SK-N-SH (cell line): ENCODE results near the gene ZC3H15. TPM values are rescaled to one million over a fixed set of nuclear protein-coding genes. Genes with fewer than 3 reads are reported as not detected.

ENCODE experiments used
- CTCF ChIA-PET: fragments of 300-600, 350-600 bp; formaldehyde crosslinking; extraction: SDS; loops from one replicate; lab custom pipeline; 2021; lab: Yijun Ruan, JAX
- POLR2A ChIA-PET: fragments of 350-600 bp; sonication (Branson Sonifier 250); formaldehyde crosslinking; extraction: SDS; loops from one replicate; lab custom pipeline; 2020; ENCODE audit warnings: antibody characterized with exemption, inconsistent platforms; lab: Yijun Ruan, JAX
- DNase-seq: peaks from one replicate; pipeline ENCODE4 v3.0.0; 2012
- H2AFZ ChIP-seq: fragments of 200-600 bp; sonication (generic); 2 replicates; pipeline ENCODE4 v1.8.1; 2016; ENCODE audit warnings: antibody characterized with exemption, mild to moderate bottlenecking, low read depth
- H3F3A ChIP-seq: fragments of 200-600 bp; sonication (generic); replicated peaks from 2 replicates; pipeline ENCODE3; 2016; ENCODE audit warnings: antibody characterized with exemption, mild to moderate bottlenecking; ENCODE audit not compliant: insufficient read depth
- H3K27ac ChIP-seq, 2 experiments: fragments of 200-500 bp in 1 of 2; fragments of 200-600 bp in 1 of 2; sonication (Bioruptor generic) in 1 of 2; sonication (generic), shearing (Covaris generic) in 1 of 2; 2 replicates each; pipeline versions ENCODE4 v1.5.1 to v1.6.1; 2014 to 2016; ENCODE audit warnings: low read depth in 2 of 2, inconsistent platforms in 1 of 2, low read length in 1 of 2, mild to moderate bottlenecking in 1 of 2, mixed read lengths in 1 of 2
- H3K27me3 ChIP-seq: fragments of 200-600 bp; sonication (generic), shearing (Covaris generic); 2 replicates; pipeline ENCODE4 v1.6.1; 2016; ENCODE audit warnings: mixed run types; ENCODE audit not compliant: insufficient read depth
- H3K36me3 ChIP-seq, 2 experiments: fragments of 200-500 bp in 1 of 2; fragments of 200-600 bp in 1 of 2; sonication (Bioruptor generic) in 1 of 2; sonication (generic) in 1 of 2; replicated peaks in 1 of 2; 2 replicates each; pipeline versions ENCODE3 to v1.5.1; 2014 to 2016; ENCODE audit warnings: low read length in 1 of 2, mild to moderate bottlenecking in 1 of 2; ENCODE audit not compliant: insufficient read depth in 2 of 2, control insufficient read depth in 1 of 2
- H3K4me1 ChIP-seq, 2 experiments: fragments of 200-500 bp in 1 of 2; fragments of 200-600 bp in 1 of 2; sonication (Bioruptor generic) in 1 of 2; sonication (generic), shearing (Covaris generic) in 1 of 2; 2 replicates each; pipeline versions ENCODE4 v1.5.1 to v1.6.1; 2014 to 2016; ENCODE audit warnings: low read depth in 1 of 2, low read length in 1 of 2, mixed run types in 1 of 2; ENCODE audit not compliant: insufficient read depth in 2 of 2, control insufficient read depth in 1 of 2
- H3K4me2 ChIP-seq: fragments of 200-600 bp; sonication (generic), shearing (Covaris generic); 2 replicates; pipeline ENCODE4 v1.6.1; 2017; ENCODE audit warnings: mixed run types
- H3K4me3 ChIP-seq, 2 experiments: fragments of 200-500 bp in 1 of 2; fragments of 200-600 bp in 1 of 2; sonication (Bioruptor generic) in 1 of 2; sonication (generic), shearing (Covaris generic) in 1 of 2; 2 replicates each; pipeline versions ENCODE4 v1.5.1 to v1.8.1; 2014 to 2016; ENCODE audit warnings: low read depth in 2 of 2, inconsistent platforms in 1 of 2, low read length in 1 of 2, mild to moderate bottlenecking in 1 of 2, mixed read lengths in 1 of 2, moderate library complexity in 1 of 2
- H3K79me2 ChIP-seq: fragments of 200-600 bp; sonication (generic); 2 replicates; pipeline ENCODE4 v1.8.1; 2017; ENCODE audit warnings: mild to moderate bottlenecking; ENCODE audit not compliant: insufficient read depth
- H3K9ac ChIP-seq: fragments of 200-600 bp; sonication (generic); 2 replicates; pipeline ENCODE4 v1.6.1; 2017; ENCODE audit warnings: mixed run types
- H3K9me2 ChIP-seq: fragments of 200-600 bp; sonication (generic); 2 replicates; pipeline ENCODE4 v1.6.1; 2017; ENCODE audit warnings: mixed run types
- H3K9me3 ChIP-seq: fragments of 200-600 bp; sonication (generic); 2 replicates; pipeline ENCODE4 v1.6.1; 2017; ENCODE audit warnings: mixed run types, mild to moderate bottlenecking, moderate library complexity
- H4K20me1 ChIP-seq: fragments of 200-600 bp; sonication (generic); 2 replicates; pipeline ENCODE4 v1.6.1; 2017; ENCODE audit warnings: mild to moderate bottlenecking, mixed run types; ENCODE audit not compliant: insufficient read depth
- CTCF ChIP-seq: fragments of 200-600 bp; sonication (generic); IDR thresholded peaks from 2 replicates; pipeline ENCODE4 v1.6.1; 2017; ENCODE audit warnings: antibody characterized with exemption, mild to moderate bottlenecking, moderate library complexity
- ELF1 ChIP-seq: IDR thresholded peaks from 2 replicates; pipeline ENCODE4 v1.4.0; 2012
- FOSL2 ChIP-seq: IDR thresholded peaks from 2 replicates; pipeline ENCODE4 v1.4.0; 2012; ENCODE audit warnings: low read depth, mild to moderate bottlenecking, moderate library complexity, borderline replicate concordance
- IRF3 ChIP-seq: fragments of 150-350 bp; IDR thresholded peaks from 2 replicates; pipeline ENCODE4 v1.6.1; 2016; ENCODE audit warnings: mild to moderate bottlenecking, low read depth, low read length
- MXI1 ChIP-seq: IDR thresholded peaks from 2 replicates; pipeline ENCODE4 v1.6.1; 2012; ENCODE audit warnings: mild to moderate bottlenecking, low read depth, low read length, improper control_type of control experiment
- PBX3 ChIP-seq: IDR thresholded peaks from 2 replicates; pipeline ENCODE4; 2012
- REST ChIP-seq: IDR thresholded peaks from 2 replicates; pipeline ENCODE4 v1.6.1; 2012; ENCODE audit warnings: mild to moderate bottlenecking, low read depth, low read length, moderate library complexity
- RXRA ChIP-seq: IDR thresholded peaks from 2 replicates; pipeline ENCODE4 v1.4.0; 2012; ENCODE audit warnings: low read depth, mild to moderate bottlenecking, borderline replicate concordance
- TEAD4 ChIP-seq: IDR thresholded peaks from 2 replicates; pipeline ENCODE4 v1.4.0; 2012; ENCODE audit warnings: mild to moderate bottlenecking, borderline replicate concordance; ENCODE audit not compliant: insufficient read depth
- USF1 ChIP-seq: IDR thresholded peaks from 2 replicates; pipeline ENCODE4 v1.4.0; 2012; ENCODE audit warnings: low read depth, borderline replicate concordance
- USF2 ChIP-seq: fragments of 150-350 bp; IDR thresholded peaks from 2 replicates; pipeline ENCODE4 v1.6.1; 2017; ENCODE audit warnings: antibody characterized with exemption, low read length, low read depth, borderline replicate concordance
- YY1 ChIP-seq: IDR thresholded peaks from 2 replicates; pipeline ENCODE4 v1.4.0; 2012; ENCODE audit warnings: low read depth, mild to moderate bottlenecking
- ZBTB33 ChIP-seq: IDR thresholded peaks from 2 replicates; pipeline ENCODE4 v1.4.0; 2012; ENCODE audit warnings: low read depth, borderline replicate concordance
- WGBS: methylation state at CpG from one replicate; pipeline ENCODE4 v1.1.6; 2017; ENCODE audit warnings: low lambda C conversion rate; 5-methylcytosine and 5-hydroxymethylcytosine counted together
- polyA plus RNA-seq, 3 experiments: library from polyadenylated mRNA; depleted of rRNA; stranded (reverse); fragments of >200 nt; gene quantifications; 2 replicates each; pipeline ENCODE4 v1.2.3, GENCODE V29; 2012

Gene ZC3H15
- polyA plus RNA-seq, 1 of the 3 experiments (the other 2 are of a cell fraction), result 26.5 TPM

GRCh38 chr2:186518291-186518690 is 32.2 kb downstream of the ZC3H15 start:
- H3K4me1 ChIP-seq, result peaks cover 0 to 7% of the 10 kb centered on the region in 2 experiments; a peak in 2 of 4 replicates
- no peak overlapping the region for H3K4me2 ChIP-seq
- peaks cover 17% of the 10 kb centered on the region for H3F3A ChIP-seq
- DNase-seq, result no peak
- H4K20me1 ChIP-seq, result no peaks in the 10 kb centered on the region
- ChIA-PET CTCF (interaction anchor here (0.7 to 5.5 kb wide), 3 partner anchors 14 to 123 kb away, joined by 3 to 29 read pairs (median 23); no protein-coding TSS in a partner anchor), POLR2A (no interaction called here)
- H3K36me3 ChIP-seq, result peaks cover 28 to 58% of the 10 kb centered on the region in 2 experiments
- H3K27ac ChIP-seq, result no peak overlapping the region; a peak in 1 of 4 replicates
- H2AFZ ChIP-seq, result no peak overlapping the region
- H3K79me2 ChIP-seq, result peaks cover 9% of the 10 kb centered on the region
- H3K9me2 ChIP-seq, result no peaks in the 10 kb centered on the region
- no peak overlapping the region for H3K4me3 ChIP-seq
- H3K9me3 ChIP-seq, result no peaks in the 10 kb centered on the region
- no peak overlapping the region for H3K9ac ChIP-seq
- 78% methylated on average over 4 of the region's 4 CpGs for WGBS
- H3K27me3 ChIP-seq, result no peaks in the 10 kb centered on the region
- TF ChIP-seq USF1 (no peak), PBX3 (no peak), YY1 (no peak), IRF3 (no peak), FOSL2 (no peak), CTCF (no peak), REST (no peak), USF2 (no peak), MXI1 (no peak), ELF1 (no peak), ZBTB33 (no peak), TEAD4 (no peak), RXRA (no peak)
